WTC11 (cell line): ENCODE measurements around the gene ANO4. TPM values are rescaled to one million over a fixed set of nuclear protein-coding genes. Genes with fewer than 3 reads are reported as not detected.

ENCODE experiments used
- ATAC-seq: fragments of 200-7000 bp; cut with Tn5 transposase; 2 replicates; pipeline ENCODE4 v1.10.0; 2021; ENCODE audit warnings: mild to moderate bottlenecking, moderate library complexity
- CTCF ChIA-PET: fragments of 300-600 bp; sonication (Branson Sonifier 250); formaldehyde crosslinking; loops from one replicate; lab custom pipeline; 2021; ENCODE audit warnings: antibody characterized with exemption; lab: Charles Lee
- POLR2A ChIA-PET: fragments of 350-600 bp; sonication (Branson Sonifier 250); formaldehyde crosslinking; loops from one replicate; lab custom pipeline; 2021; ENCODE audit warnings: antibody characterized with exemption; lab: Charles Lee
- DNase-seq: peaks from one replicate; pipeline ENCODE4 v3.0.0; 2021; ENCODE audit warnings: low spot score
- H3K27ac Mint-ChIP-seq: 2 replicates; pipeline ENCODE4 v1.8.0; 2021; ENCODE audit warnings: mixed read lengths
- H3K27me3 Mint-ChIP-seq: 2 replicates; pipeline ENCODE4 v1.8.0; 2021; ENCODE audit warnings: low read depth, mild to moderate bottlenecking, moderate library complexity, mixed read lengths
- H3K36me3 Mint-ChIP-seq: 2 replicates; pipeline ENCODE4 v1.8.0; 2021; ENCODE audit warnings: mixed read lengths
- H3K4me1 Mint-ChIP-seq: 2 replicates; pipeline ENCODE4 v1.8.0; 2022; ENCODE audit warnings: mixed read lengths
- H3K4me3 Mint-ChIP-seq: 2 replicates; pipeline ENCODE4 v1.8.0; 2021; ENCODE audit warnings: mild to moderate bottlenecking, moderate library complexity, mixed read lengths
- H3K9me3 Mint-ChIP-seq: 2 replicates; pipeline ENCODE4 v1.8.0; 2021; ENCODE audit warnings: mixed read lengths
- AFF4 ChIP-seq: sonication (generic); formaldehyde crosslinking; IDR thresholded peaks from 2 replicates; pipeline ENCODE4 v1.8.1; 2023; ENCODE audit warnings: mild to moderate bottlenecking, missing genetic modification reagents, borderline replicate concordance
- ATF1 ChIP-seq: sonication (generic); formaldehyde crosslinking; IDR thresholded peaks from 2 replicates; pipeline ENCODE4 v1.8.1; 2023; ENCODE audit warnings: mild to moderate bottlenecking, moderate library complexity, missing genetic modification reagents
- CREM ChIP-seq: sonication (generic); formaldehyde crosslinking; IDR thresholded peaks from 2 replicates; pipeline ENCODE4 v1.8.1; 2022; ENCODE audit warnings: mild to moderate bottlenecking, missing genetic modification reagents, moderate library complexity
- ELF4 ChIP-seq: sonication (generic); formaldehyde crosslinking; IDR thresholded peaks from 2 replicates; pipeline ENCODE4 v1.8.1; 2022; ENCODE audit warnings: low read depth, mild to moderate bottlenecking, moderate library complexity, missing genetic modification reagents
- FOXJ3 ChIP-seq: sonication (generic); formaldehyde crosslinking; IDR thresholded peaks from 2 replicates; pipeline ENCODE4 v1.9.0; 2021; ENCODE audit warnings: missing genetic modification reagents, mild to moderate bottlenecking, borderline replicate concordance
- FOXK1 ChIP-seq: sonication (generic); formaldehyde crosslinking; IDR thresholded peaks from 2 replicates; pipeline ENCODE4 v1.8.0; 2022; ENCODE audit warnings: mild to moderate bottlenecking, moderate library complexity, missing genetic modification reagents
- IRF1 ChIP-seq: sonication (generic); formaldehyde crosslinking; IDR thresholded peaks from 2 replicates; pipeline ENCODE4 v1.8.0; 2023; ENCODE audit warnings: missing genetic modification reagents
- KAT7 ChIP-seq: sonication (generic); formaldehyde crosslinking; IDR thresholded peaks from 2 replicates; pipeline ENCODE4 v1.8.1; 2023; ENCODE audit warnings: missing genetic modification reagents, mild to moderate bottlenecking, borderline replicate concordance
- MAX ChIP-seq: sonication (generic); formaldehyde crosslinking; IDR thresholded peaks from 2 replicates; pipeline ENCODE4 v1.8.0; 2022; ENCODE audit warnings: mild to moderate bottlenecking, missing genetic modification reagents
- NR3C1 ChIP-seq: sonication (generic); formaldehyde crosslinking; conservative IDR thresholded peaks from 2 replicates; pipeline ENCODE4 v1.8.1; 2023; ENCODE audit warnings: low read depth, mild to moderate bottlenecking, missing genetic modification reagents
- RELA ChIP-seq: sonication (generic); formaldehyde crosslinking; IDR thresholded peaks from 2 replicates; pipeline ENCODE4 v1.8.1; 2022; ENCODE audit warnings: missing genetic modification reagents, mild to moderate bottlenecking, borderline replicate concordance
- RORB ChIP-seq: fragments of 250-450 bp; sonication (Bioruptor Pico); IDR thresholded peaks from 2 replicates; pipeline ENCODE4 v1.9.0; 2021; ENCODE audit warnings: mild to moderate bottlenecking
- ZNF138 ChIP-seq: sonication (generic); formaldehyde crosslinking; conservative IDR thresholded peaks from 2 replicates; pipeline ENCODE4 v1.8.1; 2022; ENCODE audit warnings: mild to moderate bottlenecking, moderate library complexity, missing genetic modification reagents
- ZNF317 ChIP-seq: sonication (generic); formaldehyde crosslinking; IDR thresholded peaks from 2 replicates; pipeline ENCODE4 v1.8.1; 2023; ENCODE audit warnings: low read depth, mild to moderate bottlenecking, moderate library complexity, missing genetic modification reagents, borderline replicate concordance
- ZNF396 ChIP-seq: fragments of 250-450 bp; sonication (Bioruptor Pico); IDR thresholded peaks from 2 replicates; pipeline ENCODE4 v1.8.0; 2021; ENCODE audit warnings: mild to moderate bottlenecking, moderate library complexity, borderline replicate concordance
- ZNF416 ChIP-seq: fragments of 250-450 bp; sonication (Bioruptor Pico); IDR thresholded peaks from 2 replicates; pipeline ENCODE4 v1.9.0; 2021; ENCODE audit warnings: mild to moderate bottlenecking, inconsistent platforms
- total RNA-seq: library from RNA; stranded (reverse); gene quantifications from 3 replicates; pipeline ENCODE4 v1.2.3, GENCODE V29; 2021
- TF ChIP-seq, protein P1 (sequence below): fragments of 250-450 bp; sonication (Bioruptor Pico); IDR thresholded peaks from 2 replicates; pipeline ENCODE4 v2.1.2; 2022; ENCODE audit warnings: mild to moderate bottlenecking, moderate library complexity
- TF ChIP-seq, protein P2 (sequence below): sonication (generic); formaldehyde crosslinking; IDR thresholded peaks from 2 replicates; pipeline ENCODE4 v1.8.1; 2023; ENCODE audit warnings: mild to moderate bottlenecking, missing genetic modification reagents
- TF ChIP-seq, protein P3 (sequence below): sonication (generic); formaldehyde crosslinking; IDR thresholded peaks from 2 replicates; pipeline ENCODE4 v1.8.0; 2023; ENCODE audit warnings: missing genetic modification reagents, mild to moderate bottlenecking, borderline replicate concordance
- TF ChIP-seq, protein P4 (sequence below): sonication (generic); formaldehyde crosslinking; IDR thresholded peaks from 2 replicates; pipeline ENCODE4 v1.8.1; 2023; ENCODE audit warnings: mild to moderate bottlenecking, missing genetic modification reagents
- TF ChIP-seq, protein P5 (sequence below): fragments of 250-450 bp; sonication (Bioruptor Pico); IDR thresholded peaks from 2 replicates; pipeline ENCODE4 v1.8.0; 2021; ENCODE audit warnings: mild to moderate bottlenecking

Gene ANO4
- total RNA-seq, 1 experiment from 2014 or later, result 2.6 TPM

DNA sequence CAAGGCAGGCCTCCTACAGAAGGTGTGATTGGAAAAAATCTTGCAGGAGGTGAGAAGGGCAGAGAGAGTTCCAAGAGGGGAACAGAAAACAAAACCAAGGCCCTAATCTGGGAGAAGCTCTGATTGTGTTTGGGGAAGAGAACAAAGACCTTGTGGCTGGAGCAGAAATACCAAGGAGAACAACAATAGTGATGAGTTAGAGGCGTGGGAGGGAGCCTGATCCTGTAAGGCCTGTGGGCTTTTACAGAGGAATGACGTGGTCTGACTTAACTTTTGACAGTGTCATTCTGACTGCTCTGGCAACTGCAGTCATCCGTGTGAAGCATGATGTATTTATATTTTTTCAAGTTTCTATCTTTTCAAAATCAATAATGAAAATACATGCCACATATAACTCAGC is 200.6 kb downstream of the ANO4 start (continued):
- TF ChIP-seq, protein P1, sequence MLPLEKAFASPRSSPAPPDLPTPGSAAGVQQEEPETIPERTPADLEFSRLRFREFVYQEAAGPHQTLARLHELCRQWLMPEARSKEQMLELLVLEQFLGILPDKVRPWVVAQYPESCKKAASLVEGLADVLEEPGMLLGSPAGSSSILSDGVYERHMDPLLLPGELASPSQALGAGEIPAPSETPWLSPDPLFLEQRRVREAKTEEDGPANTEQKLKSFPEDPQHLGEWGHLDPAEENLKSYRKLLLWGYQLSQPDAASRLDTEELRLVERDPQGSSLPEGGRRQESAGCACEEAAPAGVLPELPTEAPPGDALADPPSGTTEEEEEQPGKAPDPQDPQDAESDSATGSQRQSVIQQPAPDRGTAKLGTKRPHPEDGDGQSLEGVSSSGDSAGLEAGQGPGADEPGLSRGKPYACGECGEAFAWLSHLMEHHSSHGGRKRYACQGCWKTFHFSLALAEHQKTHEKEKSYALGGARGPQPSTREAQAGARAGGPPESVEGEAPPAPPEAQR (CRISPR knock-in tag), result no peak
- TF ChIP-seq MAX (CRISPR knock-in tag), result no peak
- TF ChIP-seq, protein P2, sequence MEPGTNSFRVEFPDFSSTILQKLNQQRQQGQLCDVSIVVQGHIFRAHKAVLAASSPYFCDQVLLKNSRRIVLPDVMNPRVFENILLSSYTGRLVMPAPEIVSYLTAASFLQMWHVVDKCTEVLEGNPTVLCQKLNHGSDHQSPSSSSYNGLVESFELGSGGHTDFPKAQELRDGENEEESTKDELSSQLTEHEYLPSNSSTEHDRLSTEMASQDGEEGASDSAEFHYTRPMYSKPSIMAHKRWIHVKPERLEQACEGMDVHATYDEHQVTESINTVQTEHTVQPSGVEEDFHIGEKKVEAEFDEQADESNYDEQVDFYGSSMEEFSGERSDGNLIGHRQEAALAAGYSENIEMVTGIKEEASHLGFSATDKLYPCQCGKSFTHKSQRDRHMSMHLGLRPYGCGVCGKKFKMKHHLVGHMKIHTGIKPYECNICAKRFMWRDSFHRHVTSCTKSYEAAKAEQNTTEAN (CRISPR knock-in tag), result no peak
- no peak for TF ChIP-seq ZNF416 (CRISPR knock-in tag)
- no peak for TF ChIP-seq ZNF396 (CRISPR knock-in tag)
- TF ChIP-seq CREM (CRISPR knock-in tag), result no peak
- TF ChIP-seq RORB (CRISPR knock-in tag), result no peak
- TF ChIP-seq AFF4 (CRISPR knock-in tag), result no peak
- TF ChIP-seq, all 79 proteins: peak for 0

DNA sequence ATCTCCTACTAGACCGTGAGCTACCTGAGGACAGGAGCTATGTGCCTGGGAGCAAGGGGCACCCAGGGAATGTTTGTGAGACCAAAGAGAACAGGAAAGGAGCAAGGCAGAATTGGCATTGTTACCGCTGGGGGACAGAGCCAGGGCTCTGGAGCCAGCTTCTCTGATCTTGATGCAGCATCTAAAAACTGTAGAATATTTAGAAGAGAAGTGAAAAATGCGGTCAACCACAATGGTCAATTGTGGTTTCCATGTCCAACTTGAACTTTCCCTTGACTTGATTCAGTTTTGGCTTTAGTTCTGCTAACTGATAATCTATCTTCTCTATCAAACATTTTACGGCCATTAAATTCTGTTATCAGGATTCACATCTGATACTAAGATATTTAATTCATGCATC is 201.2 kb downstream of the ANO4 start:
- Mint-ChIP-seq H3K27me3 (no peaks in the 10 kb centered on the region), H3K27ac (no peak overlapping the region), H3K9me3 (no peaks in the 10 kb centered on the region), H3K36me3 (no peaks in the 10 kb centered on the region), H3K4me1 (peaks cover 12% of the 10 kb centered on the region), H3K4me3 (no peak overlapping the region)
- DNase-seq (no peak), ATAC-seq (no peak)
- CTCF ChIA-PET, result interaction anchor here (1.0 kb wide), 1 partner anchor 69 kb away, joined by 3 read pairs; no protein-coding TSS in a partner anchor
- POLR2A ChIA-PET, result no interaction called here
- TF ChIP-seq FOXJ3 (no peak), ELF4 (CRISPR knock-in tag) (no peak), ZNF317 (CRISPR knock-in tag) (no peak), IRF1 (CRISPR knock-in tag) (no peak), NR3C1 (CRISPR knock-in tag) (no peak), ZNF138 (CRISPR knock-in tag) (no peak), KAT7 (CRISPR knock-in tag) (no peak), ATF1 (CRISPR knock-in tag) (no peak), FOXK1 (CRISPR knock-in tag) (no peak), RELA (CRISPR knock-in tag) (no peak)
- TF ChIP-seq, protein P3, sequence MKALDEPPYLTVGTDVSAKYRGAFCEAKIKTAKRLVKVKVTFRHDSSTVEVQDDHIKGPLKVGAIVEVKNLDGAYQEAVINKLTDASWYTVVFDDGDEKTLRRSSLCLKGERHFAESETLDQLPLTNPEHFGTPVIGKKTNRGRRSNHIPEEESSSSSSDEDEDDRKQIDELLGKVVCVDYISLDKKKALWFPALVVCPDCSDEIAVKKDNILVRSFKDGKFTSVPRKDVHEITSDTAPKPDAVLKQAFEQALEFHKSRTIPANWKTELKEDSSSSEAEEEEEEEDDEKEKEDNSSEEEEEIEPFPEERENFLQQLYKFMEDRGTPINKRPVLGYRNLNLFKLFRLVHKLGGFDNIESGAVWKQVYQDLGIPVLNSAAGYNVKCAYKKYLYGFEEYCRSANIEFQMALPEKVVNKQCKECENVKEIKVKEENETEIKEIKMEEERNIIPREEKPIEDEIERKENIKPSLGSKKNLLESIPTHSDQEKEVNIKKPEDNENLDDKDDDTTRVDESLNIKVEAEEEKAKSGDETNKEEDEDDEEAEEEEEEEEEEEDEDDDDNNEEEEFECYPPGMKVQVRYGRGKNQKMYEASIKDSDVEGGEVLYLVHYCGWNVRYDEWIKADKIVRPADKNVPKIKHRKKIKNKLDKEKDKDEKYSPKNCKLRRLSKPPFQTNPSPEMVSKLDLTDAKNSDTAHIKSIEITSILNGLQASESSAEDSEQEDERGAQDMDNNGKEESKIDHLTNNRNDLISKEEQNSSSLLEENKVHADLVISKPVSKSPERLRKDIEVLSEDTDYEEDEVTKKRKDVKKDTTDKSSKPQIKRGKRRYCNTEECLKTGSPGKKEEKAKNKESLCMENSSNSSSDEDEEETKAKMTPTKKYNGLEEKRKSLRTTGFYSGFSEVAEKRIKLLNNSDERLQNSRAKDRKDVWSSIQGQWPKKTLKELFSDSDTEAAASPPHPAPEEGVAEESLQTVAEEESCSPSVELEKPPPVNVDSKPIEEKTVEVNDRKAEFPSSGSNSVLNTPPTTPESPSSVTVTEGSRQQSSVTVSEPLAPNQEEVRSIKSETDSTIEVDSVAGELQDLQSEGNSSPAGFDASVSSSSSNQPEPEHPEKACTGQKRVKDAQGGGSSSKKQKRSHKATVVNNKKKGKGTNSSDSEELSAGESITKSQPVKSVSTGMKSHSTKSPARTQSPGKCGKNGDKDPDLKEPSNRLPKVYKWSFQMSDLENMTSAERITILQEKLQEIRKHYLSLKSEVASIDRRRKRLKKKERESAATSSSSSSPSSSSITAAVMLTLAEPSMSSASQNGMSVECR (CRISPR knock-in tag), result no peak
- TF ChIP-seq, protein P4, sequence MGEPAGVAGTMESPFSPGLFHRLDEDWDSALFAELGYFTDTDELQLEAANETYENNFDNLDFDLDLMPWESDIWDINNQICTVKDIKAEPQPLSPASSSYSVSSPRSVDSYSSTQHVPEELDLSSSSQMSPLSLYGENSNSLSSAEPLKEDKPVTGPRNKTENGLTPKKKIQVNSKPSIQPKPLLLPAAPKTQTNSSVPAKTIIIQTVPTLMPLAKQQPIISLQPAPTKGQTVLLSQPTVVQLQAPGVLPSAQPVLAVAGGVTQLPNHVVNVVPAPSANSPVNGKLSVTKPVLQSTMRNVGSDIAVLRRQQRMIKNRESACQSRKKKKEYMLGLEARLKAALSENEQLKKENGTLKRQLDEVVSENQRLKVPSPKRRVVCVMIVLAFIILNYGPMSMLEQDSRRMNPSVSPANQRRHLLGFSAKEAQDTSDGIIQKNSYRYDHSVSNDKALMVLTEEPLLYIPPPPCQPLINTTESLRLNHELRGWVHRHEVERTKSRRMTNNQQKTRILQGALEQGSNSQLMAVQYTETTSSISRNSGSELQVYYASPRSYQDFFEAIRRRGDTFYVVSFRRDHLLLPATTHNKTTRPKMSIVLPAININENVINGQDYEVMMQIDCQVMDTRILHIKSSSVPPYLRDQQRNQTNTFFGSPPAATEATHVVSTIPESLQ (CRISPR knock-in tag), result no peak
- TF ChIP-seq, protein P5, sequence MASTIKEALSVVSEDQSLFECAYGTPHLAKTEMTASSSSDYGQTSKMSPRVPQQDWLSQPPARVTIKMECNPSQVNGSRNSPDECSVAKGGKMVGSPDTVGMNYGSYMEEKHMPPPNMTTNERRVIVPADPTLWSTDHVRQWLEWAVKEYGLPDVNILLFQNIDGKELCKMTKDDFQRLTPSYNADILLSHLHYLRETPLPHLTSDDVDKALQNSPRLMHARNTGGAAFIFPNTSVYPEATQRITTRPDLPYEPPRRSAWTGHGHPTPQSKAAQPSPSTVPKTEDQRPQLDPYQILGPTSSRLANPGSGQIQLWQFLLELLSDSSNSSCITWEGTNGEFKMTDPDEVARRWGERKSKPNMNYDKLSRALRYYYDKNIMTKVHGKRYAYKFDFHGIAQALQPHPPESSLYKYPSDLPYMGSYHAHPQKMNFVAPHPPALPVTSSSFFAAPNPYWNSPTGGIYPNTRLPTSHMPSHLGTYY (CRISPR knock-in tag), result no peak
